AG04450 (cell line): ENCODE results near the gene MACF1. TPM values are rescaled to one million over a fixed set of nuclear protein-coding genes. Genes with fewer than 3 reads are reported as not detected.

ENCODE experiments used
- CTCF ChIA-PET: fragments of 300-600, 350-600 bp; formaldehyde crosslinking; extraction: SDS; loops from one replicate; lab custom pipeline; 2022; ENCODE audit warnings: antibody characterized with exemption, inconsistent platforms; lab: Charles Lee
- POLR2A ChIA-PET: fragments of 350-600 bp; formaldehyde crosslinking; extraction: SDS; loops from one replicate; lab custom pipeline; 2021; ENCODE audit warnings: antibody characterized with exemption, inconsistent platforms; lab: Yijun Ruan, JAX
- DNase-seq: peaks from one replicate; pipeline ENCODE4 v3.0.0-alpha.2; 2011; ENCODE audit warnings: low read depth, low spot score
- H3K27ac ChIP-seq: one replicate; pipeline ENCODE4 v1.5.1; 2012; ENCODE audit warnings: low read depth, low read length, control low read depth
- H3K27me3 ChIP-seq: one replicate; pipeline ENCODE4 v1.6.0; 2012; ENCODE audit warnings: low read length; ENCODE audit not compliant: control insufficient read depth, insufficient read depth
- H3K4me3 ChIP-seq: 2 replicates; pipeline ENCODE4 v1.5.1; 2011; ENCODE audit warnings: mild to moderate bottlenecking, low read depth, low read length, control low read depth
- H3K9me3 ChIP-seq: 2 replicates; pipeline ENCODE4 v1.5.1; 2012; ENCODE audit warnings: low read length; ENCODE audit not compliant: control insufficient read depth, insufficient read depth
- polyA plus RNA-seq: library from polyadenylated mRNA; depleted of rRNA; stranded (reverse); fragments of >200 nt; gene quantifications from 2 replicates; pipeline ENCODE4 v1.2.3, GENCODE V29; 2011
- TF ChIP-seq, protein P1 (sequence below): IDR thresholded peaks from 2 replicates; pipeline ENCODE4 v1.5.1; 2011; ENCODE audit warnings: low read depth, low read length, control low read depth, inconsistent platforms

MACF1 gene
- polyA plus RNA-seq, 1 experiment: 118 TPM

DNA sequence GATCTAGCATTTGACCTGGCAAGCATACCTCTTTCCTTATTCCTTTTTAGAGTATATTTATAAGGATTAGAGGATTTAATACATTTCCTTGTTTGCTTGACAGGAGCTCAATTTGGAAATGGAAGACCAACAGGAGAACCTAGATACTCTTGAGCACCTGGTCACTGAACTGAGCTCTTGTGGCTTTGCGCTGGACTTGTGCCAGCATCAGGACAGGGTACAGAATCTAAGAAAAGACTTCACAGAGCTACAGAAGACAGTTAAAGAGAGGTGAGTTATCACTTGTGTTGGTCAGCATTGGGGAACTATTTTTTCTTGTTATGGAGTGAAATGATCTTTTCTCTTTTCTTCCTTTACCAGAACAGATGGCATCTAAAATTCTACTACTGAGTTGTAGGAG, 163.6 kb downstream of the MACF1 start:
- H3K4me3 ChIP-seq: no peak overlapping the region
- no peaks in the 10 kb centered on the region for H3K9me3 ChIP-seq
- no peak overlapping the region for H3K27ac ChIP-seq
- POLR2A ChIA-PET: no interaction called here
- no peak for DNase-seq
- TF ChIP-seq, protein P1, sequence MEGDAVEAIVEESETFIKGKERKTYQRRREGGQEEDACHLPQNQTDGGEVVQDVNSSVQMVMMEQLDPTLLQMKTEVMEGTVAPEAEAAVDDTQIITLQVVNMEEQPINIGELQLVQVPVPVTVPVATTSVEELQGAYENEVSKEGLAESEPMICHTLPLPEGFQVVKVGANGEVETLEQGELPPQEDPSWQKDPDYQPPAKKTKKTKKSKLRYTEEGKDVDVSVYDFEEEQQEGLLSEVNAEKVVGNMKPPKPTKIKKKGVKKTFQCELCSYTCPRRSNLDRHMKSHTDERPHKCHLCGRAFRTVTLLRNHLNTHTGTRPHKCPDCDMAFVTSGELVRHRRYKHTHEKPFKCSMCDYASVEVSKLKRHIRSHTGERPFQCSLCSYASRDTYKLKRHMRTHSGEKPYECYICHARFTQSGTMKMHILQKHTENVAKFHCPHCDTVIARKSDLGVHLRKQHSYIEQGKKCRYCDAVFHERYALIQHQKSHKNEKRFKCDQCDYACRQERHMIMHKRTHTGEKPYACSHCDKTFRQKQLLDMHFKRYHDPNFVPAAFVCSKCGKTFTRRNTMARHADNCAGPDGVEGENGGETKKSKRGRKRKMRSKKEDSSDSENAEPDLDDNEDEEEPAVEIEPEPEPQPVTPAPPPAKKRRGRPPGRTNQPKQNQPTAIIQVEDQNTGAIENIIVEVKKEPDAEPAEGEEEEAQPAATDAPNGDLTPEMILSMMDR: no peak
- CTCF ChIA-PET: no interaction called here
- no peaks in the 10 kb centered on the region for H3K27me3 ChIP-seq

DNA sequence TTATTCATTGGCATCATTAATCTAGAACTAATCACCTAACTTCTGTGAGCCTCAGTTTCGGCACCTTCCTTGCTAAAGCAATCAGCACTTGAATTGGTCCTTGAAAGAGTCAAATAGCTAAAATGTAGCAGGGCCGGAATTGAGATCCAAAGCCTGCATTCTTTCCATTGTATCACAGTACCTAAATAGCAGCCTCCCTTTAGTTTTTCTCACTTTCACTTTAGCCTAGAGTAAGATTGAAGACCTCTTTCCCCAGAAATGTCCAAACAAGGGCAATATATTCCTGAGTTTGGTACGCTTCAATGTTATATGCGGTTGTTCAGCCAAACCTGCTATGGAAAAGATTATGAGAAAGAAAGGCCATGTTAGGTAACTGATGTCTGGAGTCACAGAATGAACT, 165.1 kb downstream of the MACF1 start:
- Histone ChIP-seq H3K27me3 (no peaks in the 10 kb centered on the region), H3K9me3 (no peaks in the 10 kb centered on the region), H3K4me3 (no peak overlapping the region), H3K27ac (no peak overlapping the region)
- ChIA-PET POLR2A (no interaction called here), CTCF (interaction anchor here (0.5 to 0.8 kb wide), 2 partner anchors 105 to 1379 kb away, joined by 3 to 6 read pairs; no protein-coding TSS in a partner anchor)
- TF ChIP-seq, protein P1: no peak
- no peak for DNase-seq

DNA sequence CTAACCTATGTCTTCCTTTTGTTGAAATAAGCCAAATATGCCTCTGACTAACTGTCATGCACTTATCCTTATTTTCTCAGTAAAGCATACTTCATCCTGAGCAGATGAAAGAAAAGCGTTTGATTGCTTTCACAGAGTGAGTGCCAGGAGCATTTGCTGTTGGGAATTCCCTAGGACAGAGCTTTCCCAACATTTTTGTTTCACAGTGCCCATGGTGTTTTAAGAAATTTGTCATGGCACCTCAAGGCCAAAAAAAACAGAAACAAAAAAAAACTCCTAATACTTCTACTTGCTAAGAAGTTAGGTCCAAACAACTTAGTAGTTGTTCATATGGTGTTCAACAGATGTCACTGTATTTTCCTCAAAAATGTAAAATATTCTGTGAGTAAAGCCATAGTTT, 166.1 kb downstream of the MACF1 start:
- H3K4me3 ChIP-seq: no peak overlapping the region
- no peak overlapping the region for H3K27ac ChIP-seq
- TF ChIP-seq, protein P1: no peak
- H3K27me3 ChIP-seq: no peaks in the 10 kb centered on the region
- no peak for DNase-seq
- no peaks in the 10 kb centered on the region for H3K9me3 ChIP-seq
- ChIA-PET CTCF (interaction anchor here (0.6 to 2.3 kb wide), 2 partner anchors 21 to 168 kb away, joined by 3 to 7 read pairs; no protein-coding TSS in a partner anchor), POLR2A (no interaction called here)

DNA sequence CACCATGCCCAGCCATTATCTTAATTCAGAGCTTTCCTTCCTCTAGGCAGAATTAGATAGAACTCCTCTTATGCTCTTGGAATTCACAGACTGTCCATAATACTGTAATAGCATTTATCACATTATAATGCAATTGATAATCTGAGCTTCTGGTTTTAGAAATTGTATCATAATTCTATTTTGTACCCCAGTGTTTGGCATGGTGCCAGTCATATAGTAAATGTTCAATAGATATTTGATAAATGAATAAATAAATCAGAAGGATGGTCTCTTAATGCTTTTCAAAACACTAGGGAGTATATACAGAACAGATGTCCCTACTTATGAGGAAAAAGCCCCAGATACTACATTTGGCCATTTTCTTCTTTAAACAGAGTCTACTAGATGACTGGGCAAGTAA, 167.6 kb downstream of the MACF1 start:
- ChIA-PET CTCF (interaction anchor here (0.6 to 2.3 kb wide), 4 partner anchors 20 to 274 kb away, joined by 3 to 7 read pairs (median 4); no protein-coding TSS in a partner anchor), POLR2A (no interaction called here)
- TF ChIP-seq, protein P1: no peak
- Histone ChIP-seq H3K27me3 (no peaks in the 10 kb centered on the region), H3K4me3 (no peak overlapping the region), H3K9me3 (no peaks in the 10 kb centered on the region), H3K27ac (no peak overlapping the region)
- DNase-seq: no peak

DNA sequence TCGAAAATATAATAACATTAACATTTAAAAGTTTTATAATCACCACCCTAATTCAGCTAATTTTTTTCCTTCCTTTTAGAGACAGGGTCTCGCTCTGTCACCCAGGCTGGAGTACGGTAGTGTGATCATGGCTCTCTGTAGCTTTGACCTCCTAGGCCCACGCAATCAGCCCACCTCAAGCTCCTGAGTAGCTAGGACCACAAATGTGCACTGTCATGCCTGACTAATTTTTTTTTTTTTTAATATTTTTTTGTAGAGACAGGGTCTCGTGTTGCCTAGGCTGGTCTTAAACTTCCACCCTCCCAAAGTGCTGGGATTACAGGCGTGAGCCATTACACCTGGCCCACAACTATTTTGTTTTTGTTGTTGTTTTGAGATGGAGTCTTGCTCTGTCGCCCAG, 172.2 kb downstream of the MACF1 start:
- H3K27ac ChIP-seq: no peak overlapping the region
- H3K9me3 ChIP-seq: no peaks in the 10 kb centered on the region
- no peaks in the 10 kb centered on the region for H3K27me3 ChIP-seq
- no peak for DNase-seq
- TF ChIP-seq, protein P1: no peak
- ChIA-PET POLR2A (no interaction called here), CTCF (interaction anchor here (1.3 to 2.3 kb wide), 3 partner anchors 11 to 284 kb away, joined by 3 to 11 read pairs (median 9); no protein-coding TSS in a partner anchor)
- H3K4me3 ChIP-seq: no peak overlapping the region
